Karpas-422 (cell line): ENCODE data around the gene IFI6. TPM values are rescaled to one million over a fixed set of nuclear protein-coding genes. Genes with fewer than 3 reads are reported as not detected.
"Not testable (repeated sequence)": the region's sequence is repeated elsewhere in the genome, so short reads cannot be mapped to it uniquely, and the experiment has no call there.

ENCODE experiments used
- DNase-seq: peaks from one replicate; pipeline ENCODE4 v3.0.0-alpha.2; 2015
- H2AFZ ChIP-seq: fragments of 200-600 bp; sonication (generic); 2 replicates; pipeline ENCODE4 v1.6.1; 2014; ENCODE audit warnings: antibody characterized with exemption, low read length, mixed read lengths
- H3K27ac ChIP-seq: fragments of 200-600 bp; sonication (generic); 2 replicates; pipeline ENCODE4 v1.5.1; 2014; ENCODE audit warnings: mild to moderate bottlenecking, low read length, moderate library complexity
- H3K27me3 ChIP-seq: fragments of 200-600 bp; sonication (generic); 2 replicates; pipeline ENCODE4 v1.6.1; 2014; ENCODE audit warnings: low read length, mixed read lengths
- H3K36me3 ChIP-seq: fragments of 200-600 bp; sonication (generic); 2 replicates; pipeline ENCODE4 v1.6.1; 2014; ENCODE audit warnings: low read length, mixed read lengths; ENCODE audit not compliant: insufficient read depth
- H3K4me1 ChIP-seq: fragments of 200-600 bp; sonication (generic); 2 replicates; pipeline ENCODE4 v1.6.1; 2014; ENCODE audit warnings: mild to moderate bottlenecking, low read length, mixed read lengths
- H3K4me2 ChIP-seq: fragments of 200-600 bp; sonication (generic); 2 replicates; pipeline ENCODE4 v1.6.1; 2014; ENCODE audit warnings: low read length, low read depth, mild to moderate bottlenecking; ENCODE audit not compliant: poor library complexity, severe bottlenecking
- H3K4me3 ChIP-seq: fragments of 200-600 bp; sonication (generic); 2 replicates; pipeline ENCODE4 v1.5.1; 2014; ENCODE audit warnings: mild to moderate bottlenecking, antibody characterized with exemption, low read length, mixed read lengths
- H3K79me2 ChIP-seq: fragments of 200-600 bp; sonication (generic); 2 replicates; pipeline ENCODE4 v1.6.1; 2014; ENCODE audit warnings: mild to moderate bottlenecking, low read length, mixed read lengths
- H3K9ac ChIP-seq: fragments of 200-600 bp; sonication (generic); 2 replicates; pipeline ENCODE4 v1.6.0; 2014; ENCODE audit warnings: low read length
- H3K9me2 ChIP-seq: fragments of 200-600 bp; sonication (generic), shearing (Covaris generic); replicated peaks from 2 replicates; pipeline ENCODE4 v1.6.0; 2014; ENCODE audit warnings: mild to moderate bottlenecking, low read length, moderate library complexity; ENCODE audit not compliant: insufficient read depth
- H3K9me3 ChIP-seq: fragments of 300-700, 200-600 bp; sonication (generic); 2 replicates; pipeline ENCODE4 v1.6.1; 2014; ENCODE audit warnings: low read length, mixed read lengths
- H4K20me1 ChIP-seq: fragments of 200-600 bp; sonication (generic); 2 replicates; pipeline ENCODE4 v1.6.1; 2014; ENCODE audit warnings: mild to moderate bottlenecking, antibody characterized with exemption, low read length, low read depth; ENCODE audit not compliant: insufficient read depth
- total RNA-seq: library from RNA; depleted of rRNA; stranded (reverse); fragments of >200 nt; shearing (Covaris generic); gene quantifications from 2 replicates; pipeline ENCODE4 v1.2.3, GENCODE V29; 2014; ENCODE audit warnings: low replicate concordance

Gene IFI6
- total RNA-seq, 1 experiment from 2014 or later: 67.3 TPM

GRCh38 chr1:27649306-27649635, 22.7 kb downstream of the IFI6 start:
- H3K36me3 ChIP-seq: no peaks in the 10 kb centered on the region
- no peaks in the 10 kb centered on the region for H3K79me2 ChIP-seq
- no peak overlapping the region for H3K4me3 ChIP-seq
- no peaks in the 10 kb centered on the region for H3K27me3 ChIP-seq
- no peaks in the 10 kb centered on the region for H3K9me2 ChIP-seq
- no peak overlapping the region for H3K9ac ChIP-seq
- no peaks in the 10 kb centered on the region for H3K9me3 ChIP-seq
- no peak overlapping the region for H3K4me2 ChIP-seq
- no peak overlapping the region for H3K27ac ChIP-seq
- H3K4me1 ChIP-seq: peaks cover 6% of the 10 kb centered on the region; the same call in 1 of the 2 replicates
- H4K20me1 ChIP-seq: no peaks in the 10 kb centered on the region
- no peak for DNase-seq
- H2AFZ ChIP-seq: no peak overlapping the region

DNA sequence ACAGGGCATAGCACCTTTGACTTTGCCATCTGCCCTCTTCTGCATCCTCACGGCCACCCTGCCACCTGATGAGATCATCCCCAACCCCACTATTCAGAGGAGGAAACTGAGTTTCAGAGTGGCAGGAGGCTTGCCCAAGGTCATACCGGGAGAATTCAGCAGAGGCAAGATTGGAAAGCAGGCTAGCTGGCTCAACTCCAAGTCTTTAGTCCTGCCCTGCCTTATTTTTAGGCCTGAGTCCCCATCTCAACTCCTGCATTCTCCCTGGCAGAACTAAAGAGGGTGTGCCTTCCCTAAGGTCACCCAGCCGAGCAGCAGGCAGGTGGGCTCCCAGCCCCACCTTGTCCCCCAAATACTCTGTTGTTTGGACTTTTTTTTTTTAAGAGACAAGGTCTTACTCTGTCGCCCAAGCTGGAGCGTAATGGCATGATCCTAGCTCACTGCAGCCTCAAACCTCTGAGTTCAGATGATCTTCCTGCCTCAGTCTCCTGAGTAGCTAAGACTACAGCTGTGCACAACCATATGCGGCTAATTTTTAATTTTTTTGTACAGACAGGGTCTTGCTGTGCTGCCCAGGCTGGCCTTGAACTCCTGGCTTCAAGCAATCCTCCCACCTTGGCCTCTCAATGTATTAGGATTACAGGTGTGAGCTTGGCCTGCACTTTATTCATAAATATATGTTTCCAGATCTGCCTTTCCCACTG, 23.2 kb downstream of the IFI6 start:
- Histone ChIP-seq H3K9me3 (no peaks in the 10 kb centered on the region), H3K27me3 (no peaks in the 10 kb centered on the region), H3K9me2 (no peaks in the 10 kb centered on the region), H3K79me2 (no peaks in the 10 kb centered on the region), H3K4me1 (peaks cover 7% of the 10 kb centered on the region), H4K20me1 (no peaks in the 10 kb centered on the region), H3K4me3 (no peak overlapping the region), H3K9ac (no peak overlapping the region), H3K27ac (no peak overlapping the region), H2AFZ (no peak overlapping the region), H3K4me2 (no peak overlapping the region), H3K36me3 (no peaks in the 10 kb centered on the region)
- DNase-seq: no peak

- Histone ChIP-seq H3K36me3 (no peaks in the 10 kb centered on the region), H3K79me2 (no peaks in the 10 kb centered on the region), H3K27me3 (no peaks in the 10 kb centered on the region), H3K4me3 (no peak overlapping the region), H3K9me3 (no peaks in the 10 kb centered on the region), H3K9me2 (no peaks in the 10 kb centered on the region), H2AFZ (no peak overlapping the region), H4K20me1 (no peaks in the 10 kb centered on the region), H3K27ac (no peak overlapping the region), H3K4me2 (no peak overlapping the region), H3K4me1 (peaks cover 10% of the 10 kb centered on the region), H3K9ac (no peak overlapping the region)
- no peak for DNase-seq
Measured at GRCh38 chr1:27647328-27647727, 24.7 kb downstream of the IFI6 start.

DNA sequence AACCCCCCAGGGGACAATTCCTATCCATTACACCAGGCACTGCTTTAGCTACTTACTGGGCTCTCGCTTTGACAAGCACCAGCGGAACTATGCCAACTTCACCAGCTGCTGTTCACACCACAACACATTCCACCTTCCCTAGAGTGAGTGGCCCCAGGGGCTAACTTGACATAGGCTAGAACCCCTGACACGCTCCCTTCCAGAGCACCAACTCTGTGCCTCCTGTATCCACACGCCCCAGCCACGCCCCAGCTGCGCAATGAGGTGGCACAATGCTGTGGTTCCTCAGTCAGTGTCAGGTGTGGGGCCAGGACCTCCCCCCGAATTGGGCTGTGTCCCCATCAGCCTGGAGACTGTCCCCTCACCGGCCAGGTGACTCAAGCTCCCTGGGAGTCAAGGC, 25.3 kb downstream of the IFI6 start:
- Histone ChIP-seq H2AFZ (no peak overlapping the region), H3K9me2 (no peaks in the 10 kb centered on the region), H3K9ac (no peak overlapping the region), H3K4me3 (no peak overlapping the region), H3K9me3 (no peaks in the 10 kb centered on the region), H3K27me3 (no peaks in the 10 kb centered on the region), H3K4me2 (no peak overlapping the region), H3K27ac (no peak overlapping the region), H3K36me3 (no peaks in the 10 kb centered on the region), H3K79me2 (no peaks in the 10 kb centered on the region), H4K20me1 (no peaks in the 10 kb centered on the region), H3K4me1 (peaks cover 10% of the 10 kb centered on the region)
- DNase-seq: no peak

DNA sequence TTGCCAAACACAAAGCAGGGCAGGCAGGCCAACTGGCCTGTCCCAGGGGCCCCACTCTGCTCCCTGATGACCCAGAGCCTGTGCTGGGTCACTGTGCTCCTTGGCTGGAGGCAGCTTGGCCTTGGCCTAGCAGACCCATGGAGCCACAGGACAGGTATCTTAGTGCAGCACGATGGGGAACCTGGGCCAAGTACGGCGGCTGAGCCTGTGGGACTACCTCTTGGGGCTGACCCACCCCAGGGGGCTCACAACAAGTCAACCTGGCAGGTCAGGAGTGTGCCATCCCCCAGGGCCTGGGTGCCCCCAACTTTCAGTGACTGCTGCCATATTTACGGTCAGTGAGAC, 26.9 kb downstream of the IFI6 start:
- no peak overlapping the region for H3K4me3 ChIP-seq
- H3K4me1 ChIP-seq: peaks cover 4% of the 10 kb centered on the region
- H3K9me2 ChIP-seq: no peaks in the 10 kb centered on the region
- H4K20me1 ChIP-seq: no peaks in the 10 kb centered on the region
- H3K9ac ChIP-seq: no peak overlapping the region
- H3K4me2 ChIP-seq: no peak overlapping the region
- H3K36me3 ChIP-seq: no peaks in the 10 kb centered on the region
- no peak for DNase-seq
- H3K79me2 ChIP-seq: no peaks in the 10 kb centered on the region
- H3K27ac ChIP-seq: no peak overlapping the region
- H3K27me3 ChIP-seq: no peaks in the 10 kb centered on the region
- H3K9me3 ChIP-seq: no peaks in the 10 kb centered on the region
- H2AFZ ChIP-seq: no peak overlapping the region

- H3K9me3 ChIP-seq: no peaks in the 10 kb centered on the region
- H3K4me3 ChIP-seq: no peak overlapping the region
- no peak for DNase-seq
- H3K36me3 ChIP-seq: no peaks in the 10 kb centered on the region
- no peaks in the 10 kb centered on the region for H3K27me3 ChIP-seq
- no peaks in the 10 kb centered on the region for H3K9me2 ChIP-seq
- H3K9ac ChIP-seq: no peak overlapping the region
- H3K4me2 ChIP-seq: no peak overlapping the region
- peaks cover 4% of the 10 kb centered on the region for H3K4me1 ChIP-seq
- no peak overlapping the region for H3K27ac ChIP-seq
- no peaks in the 10 kb centered on the region for H3K79me2 ChIP-seq
- H2AFZ ChIP-seq: no peak overlapping the region
- H4K20me1 ChIP-seq: no peaks in the 10 kb centered on the region
Measured at GRCh38 chr1:27644369-27645070, 27.5 kb downstream of the IFI6 start.

DNA sequence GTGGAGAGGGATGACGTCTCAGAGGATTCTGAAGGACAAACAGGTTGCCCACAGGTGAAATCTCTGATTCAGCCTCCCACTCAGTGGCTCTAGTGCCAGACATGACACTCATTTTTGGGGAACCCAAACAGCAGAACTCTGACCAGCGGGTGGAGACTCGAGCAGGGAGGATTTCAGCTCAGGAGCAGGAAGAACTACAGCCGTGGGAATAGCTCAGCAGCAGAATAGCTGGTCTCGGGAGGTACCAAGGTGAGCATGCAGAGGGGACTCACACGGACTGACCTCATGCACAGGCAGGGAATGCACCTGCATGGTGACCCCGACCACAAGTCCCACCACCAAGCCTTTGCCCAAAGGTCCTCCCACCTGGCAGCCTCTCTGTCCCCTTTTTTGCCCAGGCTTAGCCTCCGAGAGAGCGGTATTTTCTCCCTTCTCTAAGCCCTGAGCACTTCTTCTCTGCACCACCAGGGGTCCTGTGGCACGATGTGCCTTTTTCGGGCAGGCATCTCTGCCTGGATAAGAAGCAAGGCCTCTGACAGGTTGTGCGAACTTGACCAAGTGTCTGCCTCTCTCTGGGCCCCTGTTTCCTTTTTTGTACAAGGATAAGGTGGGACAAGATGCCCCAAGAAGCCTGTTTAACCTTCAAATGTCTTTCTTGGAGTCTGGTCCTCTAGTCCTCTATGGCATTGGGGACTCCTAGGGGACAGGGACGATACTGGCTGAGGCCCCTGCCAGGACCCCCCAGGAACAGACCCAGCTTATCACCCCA, 28.2 kb downstream of the IFI6 start:
- peak; percentile 90 for DNase-seq
- H3K4me3 ChIP-seq: no peak overlapping the region
- peak overlapping the region; percentile 12 for H3K4me2 ChIP-seq
- no peaks in the 10 kb centered on the region for H3K36me3 ChIP-seq
- no peaks in the 10 kb centered on the region for H3K27me3 ChIP-seq
- no peak overlapping the region for H3K27ac ChIP-seq
- H4K20me1 ChIP-seq: no peaks in the 10 kb centered on the region
- H3K4me1 ChIP-seq: peaks cover 4% of the 10 kb centered on the region
- H3K79me2 ChIP-seq: no peaks in the 10 kb centered on the region
- no peak overlapping the region for H3K9ac ChIP-seq
- H3K9me2 ChIP-seq: no peaks in the 10 kb centered on the region
- H2AFZ ChIP-seq: no peak overlapping the region; the same call in 1 of the 2 replicates
- no peaks in the 10 kb centered on the region for H3K9me3 ChIP-seq

DNA sequence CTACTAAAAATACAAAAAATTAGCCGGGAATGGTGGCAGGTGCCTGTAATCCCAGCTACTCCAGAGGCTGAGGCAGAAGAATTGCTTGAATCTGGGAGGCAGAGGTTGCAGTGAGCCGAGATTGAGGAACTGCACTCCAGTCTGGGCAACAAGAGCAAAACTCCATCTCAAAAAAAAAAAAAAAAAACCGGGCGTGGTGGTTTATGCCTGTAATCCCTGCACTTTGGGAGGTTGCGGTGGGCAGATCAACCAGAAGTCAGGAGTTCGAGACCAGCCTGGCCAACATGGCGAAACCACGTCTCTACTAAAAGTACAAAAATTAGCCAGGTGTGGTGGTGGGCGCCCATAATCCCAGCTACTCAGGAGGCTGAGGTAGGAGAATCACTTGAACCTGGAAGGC, 31.5 kb downstream of the IFI6 start:
- H3K27me3 ChIP-seq, H3K27ac ChIP-seq, H3K9ac ChIP-seq, H2AFZ ChIP-seq, H3K79me2 ChIP-seq, H3K9me2 ChIP-seq, DNase-seq, H3K4me2 ChIP-seq, H4K20me1 ChIP-seq, H3K36me3 ChIP-seq, H3K4me1 ChIP-seq, H3K9me3 ChIP-seq, H3K4me3 ChIP-seq: not testable (repeated sequence)
